Caco-2 (cell line): ENCODE measurements around the gene FOXO1. TPM values are rescaled to one million over a fixed set of nuclear protein-coding genes. Genes with fewer than 3 reads are reported as not detected.

ENCODE experiments used
- BruUV-seq: library from RNA; stranded (reverse); fragments of 400-500 nt; replicated peaks from 2 replicates; lab custom pipeline; 2021; lab: Mats Ljungman, UMichigan
- CTCF ChIA-PET: fragments of 300-600 bp; sonication (Branson Sonifier 250); formaldehyde crosslinking; loops from one replicate; lab custom pipeline; 2022; ENCODE audit warnings: antibody characterized with exemption; lab: Charles Lee
- POLR2A ChIA-PET: fragments of 300-600 bp; sonication (Branson Sonifier 250); formaldehyde crosslinking; loops from one replicate; lab custom pipeline; 2022; ENCODE audit warnings: antibody characterized with exemption; lab: Charles Lee
- DNase-seq, 2 experiments: peaks; one replicate each; pipeline versions ENCODE4 v3.0.0 to v3.0.0-alpha.2; 2020 to 2022
- H3K27me3 ChIP-seq: replicated peaks from 2 replicates; pipeline ENCODE4 v1.6.0; 2011; ENCODE audit warnings: low read length; ENCODE audit not compliant: control insufficient read depth, insufficient read depth
- H3K36me3 ChIP-seq: 2 replicates; pipeline ENCODE4 v1.5.1; 2011; ENCODE audit warnings: low read length; ENCODE audit not compliant: control insufficient read depth, insufficient read depth
- H3K4me1 ChIP-seq: fragments of 250-450 bp; sonication (Bioruptor Pico); 2 replicates; pipeline ENCODE4 v1.5.1; 2020; ENCODE audit warnings: mild to moderate bottlenecking
- H3K4me3 ChIP-seq: 2 replicates; pipeline ENCODE4 v1.5.1; 2011; ENCODE audit warnings: low read depth, mild to moderate bottlenecking, control low read depth, low read length
- H3K9me3 ChIP-seq: fragments of 250-450 bp; sonication (Bioruptor Pico); 2 replicates; pipeline ENCODE4 v1.5.1; 2020; ENCODE audit warnings: mild to moderate bottlenecking, moderate library complexity
- H3K27ac Mint-ChIP-seq: one replicate; pipeline ENCODE4 v1.8.0; 2022; ENCODE audit warnings: mixed read lengths; ENCODE audit not compliant: unreplicated experiment
- H3K27me3 Mint-ChIP-seq: one replicate; pipeline ENCODE4 v1.8.0; 2022; ENCODE audit warnings: mixed read lengths; ENCODE audit not compliant: insufficient read depth, unreplicated experiment
- H3K36me3 Mint-ChIP-seq: one replicate; pipeline ENCODE4 v1.8.0; 2022; ENCODE audit warnings: mild to moderate bottlenecking, mixed read lengths; ENCODE audit not compliant: insufficient read depth, unreplicated experiment
- H3K4me1 Mint-ChIP-seq: one replicate; pipeline ENCODE4 v1.8.0; 2022; ENCODE audit warnings: low read depth, mixed read lengths; ENCODE audit not compliant: unreplicated experiment
- H3K4me3 Mint-ChIP-seq: one replicate; pipeline ENCODE4 v1.8.0; 2022; ENCODE audit warnings: mild to moderate bottlenecking, moderate library complexity, mixed read lengths; ENCODE audit not compliant: unreplicated experiment
- H3K9me3 Mint-ChIP-seq: one replicate; pipeline ENCODE4 v1.8.0; 2022; ENCODE audit warnings: mixed read lengths; ENCODE audit not compliant: unreplicated experiment
- intact Hi-C: fragments of 100-400 bp; cut with micrococcal nuclease; formaldehyde crosslinking; loops from one replicate; pipeline ENCODE4 v1.10.0; 2022; ENCODE audit not compliant: unreplicated experiment
- total RNA-seq: library from RNA; stranded (reverse); gene quantifications from 2 replicates; pipeline ENCODE4 v1.2.3, GENCODE V29; 2022
- TF ChIP-seq, protein P1 (sequence below), 2 experiments: fragments of 200-600 bp in 1 of 2; IDR thresholded peaks; 1 replicate in 1 of 2; 2 replicates in 1 of 2; pipeline versions ENCODE4 v1.5.1 to v1.8.0; 2011 to 2022; ENCODE audit warnings: antibody characterized with exemption in 1 of 2, control low read depth in 1 of 2, inconsistent platforms in 1 of 2, low read depth in 1 of 2, low read length in 1 of 2, mild to moderate bottlenecking in 1 of 2, moderate library complexity in 1 of 2; ENCODE audit not compliant: insufficient read depth in 1 of 2, severe bottlenecking in 1 of 2, unreplicated experiment in 1 of 2

FOXO1 gene
- total RNA-seq, 1 experiment from 2014 or later, result 10.4 TPM

GRCh38 chr13:40637643-40638042 is 28.8 kb downstream of the FOXO1 start:
- no peaks in the 10 kb centered on the region for H3K9me3 Mint-ChIP-seq
- ChIA-PET CTCF (no interaction called here), POLR2A (interaction anchor here (0.5 kb wide), 1 partner anchor 73 kb away, joined by 5 read pairs; no protein-coding TSS in a partner anchor)
- Histone ChIP-seq H3K27me3 (no peaks in the 10 kb centered on the region), H3K4me3 (no peak overlapping the region), H3K9me3 (no peaks in the 10 kb centered on the region), H3K4me1 (peaks cover 8% of the 10 kb centered on the region), H3K36me3 (no peaks in the 10 kb centered on the region)
- H3K36me3 Mint-ChIP-seq, result no peaks in the 10 kb centered on the region
- DNase-seq, result no peak
- no peak overlapping the region for H3K27ac Mint-ChIP-seq
- H3K4me1 Mint-ChIP-seq, result peaks cover 34% of the 10 kb centered on the region
- no peaks in the 10 kb centered on the region for H3K27me3 Mint-ChIP-seq
- H3K4me3 Mint-ChIP-seq, result no peak overlapping the region
- no TSS peak for BruUV-seq
- intact Hi-C loops, result no loop called here
- TF ChIP-seq, protein P1, sequence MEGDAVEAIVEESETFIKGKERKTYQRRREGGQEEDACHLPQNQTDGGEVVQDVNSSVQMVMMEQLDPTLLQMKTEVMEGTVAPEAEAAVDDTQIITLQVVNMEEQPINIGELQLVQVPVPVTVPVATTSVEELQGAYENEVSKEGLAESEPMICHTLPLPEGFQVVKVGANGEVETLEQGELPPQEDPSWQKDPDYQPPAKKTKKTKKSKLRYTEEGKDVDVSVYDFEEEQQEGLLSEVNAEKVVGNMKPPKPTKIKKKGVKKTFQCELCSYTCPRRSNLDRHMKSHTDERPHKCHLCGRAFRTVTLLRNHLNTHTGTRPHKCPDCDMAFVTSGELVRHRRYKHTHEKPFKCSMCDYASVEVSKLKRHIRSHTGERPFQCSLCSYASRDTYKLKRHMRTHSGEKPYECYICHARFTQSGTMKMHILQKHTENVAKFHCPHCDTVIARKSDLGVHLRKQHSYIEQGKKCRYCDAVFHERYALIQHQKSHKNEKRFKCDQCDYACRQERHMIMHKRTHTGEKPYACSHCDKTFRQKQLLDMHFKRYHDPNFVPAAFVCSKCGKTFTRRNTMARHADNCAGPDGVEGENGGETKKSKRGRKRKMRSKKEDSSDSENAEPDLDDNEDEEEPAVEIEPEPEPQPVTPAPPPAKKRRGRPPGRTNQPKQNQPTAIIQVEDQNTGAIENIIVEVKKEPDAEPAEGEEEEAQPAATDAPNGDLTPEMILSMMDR (IDR thresholded peaks at IDR 0.05; ENCODE audit: insufficient read depth in 1 of 2, low read depth in 1 of 2, low read length in 1 of 2, severe bottlenecking in 1 of 2, unreplicated experiment in 1 of 2), result no peak

GRCh38 chr13:40635315-40635995 is 31.0 kb downstream of the FOXO1 start:
- Mint-ChIP-seq H3K27ac (no peak overlapping the region), H3K36me3 (no peaks in the 10 kb centered on the region), H3K4me3 (no peak overlapping the region), H3K27me3 (no peaks in the 10 kb centered on the region), H3K9me3 (no peaks in the 10 kb centered on the region), H3K4me1 (peaks cover 33% of the 10 kb centered on the region)
- POLR2A ChIA-PET, result no interaction called here
- no peak overlapping the region for H3K4me3 ChIP-seq
- no peaks in the 10 kb centered on the region for H3K27me3 ChIP-seq
- H3K9me3 ChIP-seq, result no peaks in the 10 kb centered on the region
- peaks cover 8% of the 10 kb centered on the region for H3K4me1 ChIP-seq
- H3K36me3 ChIP-seq, result no peaks in the 10 kb centered on the region
- no peak for DNase-seq
- CTCF ChIA-PET, result no interaction called here
- TF ChIP-seq, protein P1 (IDR thresholded peaks at IDR 0.05; ENCODE audit: insufficient read depth in 1 of 2, low read depth in 1 of 2, low read length in 1 of 2, severe bottlenecking in 1 of 2, unreplicated experiment in 1 of 2), result no peak
- intact Hi-C loops, result no loop called here
- BruUV-seq, result no TSS peak

GRCh38 chr13:40632915-40633314 is 33.5 kb downstream of the FOXO1 start:
- H3K9me3 Mint-ChIP-seq, result no peaks in the 10 kb centered on the region
- H3K27me3 Mint-ChIP-seq, result no peaks in the 10 kb centered on the region
- no peak overlapping the region for H3K4me3 ChIP-seq
- ChIA-PET POLR2A (no interaction called here), CTCF (no interaction called here)
- BruUV-seq, result no TSS peak
- no peaks in the 10 kb centered on the region for H3K9me3 ChIP-seq
- H3K27me3 ChIP-seq, result no peaks in the 10 kb centered on the region
- no peaks in the 10 kb centered on the region for H3K36me3 ChIP-seq
- no peak overlapping the region for H3K4me3 Mint-ChIP-seq
- no peaks in the 10 kb centered on the region for H3K36me3 Mint-ChIP-seq
- TF ChIP-seq, protein P1 (IDR thresholded peaks at IDR 0.05; ENCODE audit: insufficient read depth in 1 of 2, low read depth in 1 of 2, low read length in 1 of 2, severe bottlenecking in 1 of 2, unreplicated experiment in 1 of 2), result no peak
- intact Hi-C loops, result no loop called here
- H3K4me1 Mint-ChIP-seq, result peaks cover 8% of the 10 kb centered on the region
- peaks cover 9% of the 10 kb centered on the region for H3K4me1 ChIP-seq
- no peak overlapping the region for H3K27ac Mint-ChIP-seq
- no peak for DNase-seq
